ENCODE measurements around the gene PTPN11.

PTPN11 gene

DNA sequence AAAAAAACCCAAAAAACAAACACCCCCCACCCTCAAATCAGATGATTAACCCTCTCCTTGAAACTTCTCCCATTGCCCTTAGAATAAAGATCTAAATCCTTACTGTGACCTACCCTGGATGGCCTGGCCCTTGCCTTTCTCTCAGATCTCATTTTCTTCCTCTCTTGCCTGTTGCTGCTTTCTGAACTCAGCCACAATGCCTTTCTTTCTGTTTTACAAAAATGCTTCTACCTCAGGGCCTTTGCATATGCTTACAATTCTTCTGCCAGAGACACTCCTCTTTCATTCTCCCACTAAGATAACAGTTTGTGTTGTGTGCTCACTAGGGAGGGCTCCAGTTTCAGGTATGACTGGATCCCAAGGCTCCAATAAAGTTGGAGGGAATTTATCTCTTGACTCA is 108.3 kb downstream of the PTPN11 start:
- in situ Hi-C loops (cut with HindIII; ENCODE audit: low pct_ligation_motif_present, low pct_unique_long_range_greater_than_20kb, low sequenced_read_pairs): no loop called here
- DNase-seq: no peak

DNA sequence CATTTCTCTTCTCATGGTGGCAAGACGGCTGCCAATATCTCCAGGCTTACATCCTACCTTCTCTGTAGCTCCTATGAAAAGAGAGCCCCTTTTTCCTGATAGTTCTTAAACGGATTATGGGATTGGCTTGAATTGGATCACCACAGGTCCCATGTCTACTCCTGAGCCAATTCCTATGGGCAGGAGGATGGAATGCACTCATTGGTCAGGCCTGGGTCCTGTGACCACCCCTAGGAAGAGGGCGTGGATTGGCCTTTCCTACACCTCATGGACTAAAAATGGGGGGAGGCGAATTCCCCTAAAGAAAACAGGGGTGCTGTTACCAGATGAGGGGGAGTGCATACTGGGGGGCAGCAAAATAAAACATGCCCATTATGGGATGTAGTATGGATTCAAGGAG is 108.8 kb downstream of the PTPN11 start:
- no peak for DNase-seq

DNA sequence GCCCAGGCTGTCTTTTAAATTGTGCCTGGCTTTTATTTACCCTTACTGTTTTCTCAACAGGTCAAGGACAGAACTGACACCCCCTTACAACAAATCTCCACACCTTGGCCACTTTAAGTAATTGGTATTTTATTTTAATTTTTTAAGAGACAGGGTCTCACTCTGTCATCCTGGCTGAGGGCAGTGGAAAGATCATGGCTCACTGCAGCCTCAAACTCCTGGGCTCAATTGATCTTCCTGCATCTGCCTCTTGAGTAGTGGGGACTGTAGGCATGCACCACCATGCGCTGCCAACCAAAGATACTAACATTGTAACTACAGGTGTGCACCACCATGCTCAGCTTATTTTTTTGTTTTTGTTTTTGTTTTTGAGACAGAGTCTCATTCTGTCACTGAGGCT is 109.8 kb downstream of the PTPN11 start:
- no peak for DNase-seq
- in situ Hi-C loops (cut with HindIII; ENCODE audit: low pct_ligation_motif_present, low pct_unique_long_range_greater_than_20kb, low sequenced_read_pairs): no loop called here

More for the DNA sequence above, 108.8 kb downstream of the PTPN11 start:
- in situ Hi-C loops (cut with HindIII; ENCODE audit: low pct_ligation_motif_present, low pct_unique_long_range_greater_than_20kb, low sequenced_read_pairs): no loop called here

DNA sequence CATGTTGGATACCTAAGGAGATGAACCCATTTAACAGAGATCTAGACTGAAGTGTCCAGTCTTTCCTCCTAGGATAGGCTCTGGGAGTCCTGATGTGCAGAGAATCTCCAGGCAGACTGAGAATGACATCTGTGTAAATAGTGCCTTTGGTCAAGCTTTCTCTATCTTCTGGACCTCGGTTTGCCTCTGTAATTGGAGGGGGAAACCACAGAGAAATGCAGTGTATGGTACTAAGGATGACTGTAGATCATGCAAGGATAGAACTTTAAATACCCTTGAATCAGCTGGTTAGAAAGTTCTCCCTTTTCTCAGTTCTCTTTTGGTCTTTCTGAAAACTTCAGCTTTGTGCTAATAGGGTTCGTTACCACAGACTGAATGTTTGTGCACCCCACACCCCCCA is 112.2 kb downstream of the PTPN11 start:
- no peak for DNase-seq
- in situ Hi-C loops (cut with HindIII; ENCODE audit: low pct_ligation_motif_present, low pct_unique_long_range_greater_than_20kb, low sequenced_read_pairs): no loop called here

DNA sequence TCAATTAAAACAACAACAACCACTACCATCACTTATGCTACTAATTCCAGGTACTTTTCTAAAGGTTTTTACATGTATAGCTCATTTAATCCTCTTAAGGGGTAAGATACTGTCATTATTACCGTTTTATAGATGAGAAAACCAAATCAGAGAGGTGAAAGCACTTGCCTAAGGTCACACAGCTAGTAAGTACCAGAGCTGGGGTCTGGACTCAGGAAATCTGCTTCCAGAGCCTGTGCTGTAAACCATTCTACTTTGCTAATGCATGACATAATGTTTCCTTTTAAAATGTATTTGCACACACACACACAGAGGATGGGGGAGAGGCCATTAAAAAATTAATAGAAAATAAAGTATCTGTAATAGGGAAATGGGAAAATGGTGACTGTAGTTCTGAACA is 113.4 kb downstream of the PTPN11 start:
- in situ Hi-C loops (cut with HindIII; ENCODE audit: low pct_ligation_motif_present, low pct_unique_long_range_greater_than_20kb, low sequenced_read_pairs): no loop called here
- no peak for DNase-seq

DNA sequence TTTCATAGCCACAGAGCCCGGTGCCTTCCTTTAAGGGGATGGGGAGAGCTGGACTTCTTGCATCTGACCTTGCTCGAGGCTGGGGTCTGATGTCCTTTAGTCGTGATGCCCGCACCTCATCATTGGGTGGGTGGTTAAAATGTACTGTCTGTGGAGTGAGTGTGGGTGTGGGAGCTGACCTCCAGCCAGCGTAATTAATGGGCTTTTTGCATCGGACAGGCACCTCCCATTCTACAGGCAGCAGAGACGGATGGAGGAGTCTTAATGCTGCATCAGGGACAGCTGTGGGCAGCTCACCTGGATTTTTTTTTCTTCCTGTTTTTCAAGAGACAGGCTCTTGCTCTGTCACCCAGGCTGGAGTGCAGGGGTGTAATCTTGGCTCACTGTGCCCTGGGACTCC is 114.8 kb downstream of the PTPN11 start:
- no peak for DNase-seq
- in situ Hi-C loops (cut with HindIII; ENCODE audit: low pct_ligation_motif_present, low pct_unique_long_range_greater_than_20kb, low sequenced_read_pairs): no loop called here

DNA sequence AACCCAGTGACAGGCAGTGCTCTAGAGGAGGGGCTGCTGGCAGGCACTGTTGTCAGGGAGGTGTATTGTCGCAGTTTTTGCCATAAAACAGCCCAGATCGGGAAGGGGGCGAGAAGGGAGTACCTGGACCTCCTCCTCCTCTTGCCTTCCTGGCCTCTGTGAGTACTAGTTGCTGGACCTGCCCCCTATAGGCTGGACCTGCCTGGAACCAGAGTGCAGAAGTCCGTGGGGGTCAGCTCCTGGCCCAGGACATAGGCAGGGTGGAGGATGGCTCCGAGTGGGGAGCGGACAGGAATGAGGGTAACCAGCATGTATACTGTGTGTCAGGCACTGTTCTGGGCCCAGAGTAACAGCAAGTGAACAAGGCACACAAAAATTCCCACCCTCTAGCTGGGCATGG is 116.3 kb downstream of the PTPN11 start:
- no peak for DNase-seq
- in situ Hi-C loops (cut with HindIII; ENCODE audit: low pct_ligation_motif_present, low pct_unique_long_range_greater_than_20kb, low sequenced_read_pairs): no loop called here

DNA sequence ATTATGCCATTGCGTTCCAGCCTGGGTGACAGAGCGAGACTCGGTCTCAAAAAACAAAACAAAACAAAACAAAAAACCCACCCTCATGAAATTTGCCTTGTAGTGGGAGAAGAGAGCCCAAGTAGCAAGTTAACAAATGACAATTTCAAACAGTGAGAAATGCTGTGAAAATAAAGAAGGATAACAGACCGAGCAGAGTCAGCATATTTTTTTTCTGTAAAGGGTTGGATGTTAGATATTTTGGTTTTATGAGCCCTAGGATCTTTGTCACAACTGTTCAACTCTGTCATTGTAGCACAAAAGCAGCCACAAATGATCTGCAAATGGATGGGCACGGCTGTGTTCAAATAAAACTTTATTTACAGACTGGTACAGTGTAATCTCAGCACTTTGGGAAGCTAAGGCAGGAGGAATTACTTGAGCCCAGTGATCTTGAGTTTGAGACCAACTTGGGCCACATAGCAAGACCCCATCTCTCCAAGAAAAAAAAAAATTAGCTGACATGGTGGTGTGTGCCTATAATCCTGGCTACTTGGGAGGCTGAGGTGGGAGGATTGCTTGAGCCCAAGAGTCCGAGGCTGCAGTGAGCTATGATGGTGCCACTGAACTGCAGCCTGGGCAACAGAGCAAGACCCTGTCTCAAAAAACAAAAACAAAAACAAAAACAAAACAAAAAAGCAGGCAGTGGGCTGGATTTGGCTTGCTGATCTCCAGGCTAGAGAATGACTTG is 117.1 kb downstream of the PTPN11 start:
- no peak for DNase-seq
- in situ Hi-C loops (cut with HindIII; ENCODE audit: low pct_ligation_motif_present, low pct_unique_long_range_greater_than_20kb, low sequenced_read_pairs): no loop called here

DNA sequence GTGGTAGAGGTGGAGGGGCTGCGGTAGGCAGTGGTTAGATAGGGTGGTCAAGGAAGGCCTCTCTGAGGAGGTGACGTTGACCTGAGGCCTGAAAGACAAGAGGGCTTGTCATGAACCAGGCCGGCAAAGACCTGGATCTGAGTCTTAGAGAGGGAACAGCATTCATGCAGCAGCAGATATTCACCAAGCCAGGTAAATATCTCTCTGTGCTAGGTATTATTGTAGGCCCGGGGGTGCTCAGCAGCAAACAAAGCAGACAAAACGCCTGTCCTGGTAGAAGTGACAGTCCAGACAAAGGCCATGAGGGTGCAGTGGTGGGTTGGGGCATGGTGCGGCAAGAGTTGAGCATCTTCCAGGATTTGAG is 117.6 kb downstream of the PTPN11 start:
- DNase-seq: no peak
- in situ Hi-C loops (cut with HindIII; ENCODE audit: low pct_ligation_motif_present, low pct_unique_long_range_greater_than_20kb, low sequenced_read_pairs): no loop called here

DNA sequence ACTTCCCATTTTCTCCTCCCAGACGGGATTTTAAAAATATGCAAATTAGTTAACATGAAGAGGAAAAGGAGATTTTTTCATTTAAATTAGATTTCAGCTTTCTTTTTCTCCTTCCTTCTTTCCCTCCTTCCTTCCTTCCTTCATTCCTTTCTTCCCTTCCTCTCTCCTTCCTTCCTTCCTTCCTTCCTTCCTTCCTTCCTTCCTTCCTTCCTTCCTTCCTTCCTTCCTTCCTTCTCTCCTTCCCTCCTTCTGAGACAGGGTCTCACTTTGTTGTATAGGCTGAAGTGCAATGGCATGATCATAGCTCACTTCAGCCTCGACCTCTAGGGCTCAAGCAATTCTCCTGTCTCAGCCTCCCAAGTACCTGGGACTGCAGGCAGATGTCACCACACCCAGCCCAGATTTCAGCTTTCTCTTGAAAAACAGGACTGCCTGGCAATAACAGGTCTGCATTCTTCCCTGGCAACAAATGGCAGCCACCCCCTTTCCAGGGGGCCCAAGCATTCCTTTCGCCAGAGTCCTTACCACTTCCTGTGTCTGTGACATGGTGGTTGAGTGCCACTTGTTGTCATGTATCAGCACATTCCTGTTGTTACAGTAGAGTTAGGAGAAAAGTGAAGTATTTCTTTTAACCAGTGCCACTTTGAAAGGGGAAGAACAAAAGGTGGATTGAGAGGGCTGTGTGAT is 119.1 kb downstream of the PTPN11 start:
- in situ Hi-C loops (cut with HindIII; ENCODE audit: low pct_ligation_motif_present, low pct_unique_long_range_greater_than_20kb, low sequenced_read_pairs): no loop called here
- DNase-seq: peak; percentile 75

DNA sequence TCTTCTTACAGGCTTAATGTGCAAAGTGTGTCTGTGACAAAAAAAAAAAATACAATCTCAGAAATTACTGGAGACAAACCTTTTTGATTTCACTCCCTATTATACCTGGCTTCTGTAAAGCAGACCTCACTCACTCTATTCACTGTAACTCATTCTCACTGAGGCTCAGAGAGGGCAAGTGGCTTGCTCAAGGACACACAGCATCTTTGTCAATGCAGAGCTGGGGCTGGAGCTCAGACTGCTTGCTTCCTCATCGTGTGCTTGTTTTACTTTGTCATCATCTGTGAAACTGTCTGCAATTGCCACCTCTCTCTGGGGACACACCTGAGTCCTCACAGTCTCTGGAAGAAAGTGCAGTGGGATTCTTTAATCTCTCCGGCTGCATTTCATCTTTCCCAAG is 120.0 kb downstream of the PTPN11 start:
- in situ Hi-C loops (cut with HindIII; ENCODE audit: low pct_ligation_motif_present, low pct_unique_long_range_greater_than_20kb, low sequenced_read_pairs): no loop called here
- DNase-seq: no peak

DNA sequence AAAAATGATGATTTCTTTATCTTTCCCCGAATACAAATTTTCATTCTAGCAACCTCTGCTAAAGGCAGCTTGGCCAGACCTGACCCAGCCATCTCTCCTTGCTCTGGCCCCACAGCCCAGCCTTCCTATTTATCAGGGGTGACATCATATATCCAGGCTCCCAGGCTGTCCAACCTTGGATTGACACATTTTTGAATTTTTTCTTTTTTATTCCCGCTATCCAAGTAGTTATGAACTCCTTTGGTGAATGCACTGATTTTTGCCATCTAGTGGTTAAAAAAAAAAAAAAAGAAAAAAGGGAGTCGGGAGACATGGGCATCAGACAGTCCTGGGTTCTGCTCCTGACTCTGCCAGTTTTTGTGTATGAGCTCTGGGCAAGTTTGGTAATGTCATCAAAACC is 120.5 kb downstream of the PTPN11 start:
- in situ Hi-C loops (cut with HindIII; ENCODE audit: low pct_ligation_motif_present, low pct_unique_long_range_greater_than_20kb, low sequenced_read_pairs): no loop called here
- peak; percentile 36 for DNase-seq

DNA sequence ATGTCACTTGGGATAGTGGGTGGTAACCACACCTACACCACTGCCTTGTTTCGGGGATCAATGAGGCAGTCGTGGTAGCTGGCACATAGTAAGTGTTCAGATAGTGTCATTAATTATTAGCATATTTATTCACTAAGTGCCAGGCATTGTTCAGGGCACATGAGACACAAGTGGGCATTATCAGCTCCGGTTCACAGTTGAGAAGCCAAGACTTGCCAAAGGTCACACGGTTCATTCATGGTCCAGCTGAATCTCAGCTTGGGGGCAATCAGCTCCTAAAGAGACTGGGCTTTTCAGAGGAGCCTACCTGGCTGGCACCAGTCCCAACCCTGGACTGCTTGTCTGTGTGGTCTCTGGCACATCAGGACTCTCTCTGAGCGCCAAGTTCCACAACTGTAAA is 121.3 kb downstream of the PTPN11 start:
- in situ Hi-C loops (cut with HindIII; ENCODE audit: low pct_ligation_motif_present, low pct_unique_long_range_greater_than_20kb, low sequenced_read_pairs): no loop called here
- no peak for DNase-seq

DNA sequence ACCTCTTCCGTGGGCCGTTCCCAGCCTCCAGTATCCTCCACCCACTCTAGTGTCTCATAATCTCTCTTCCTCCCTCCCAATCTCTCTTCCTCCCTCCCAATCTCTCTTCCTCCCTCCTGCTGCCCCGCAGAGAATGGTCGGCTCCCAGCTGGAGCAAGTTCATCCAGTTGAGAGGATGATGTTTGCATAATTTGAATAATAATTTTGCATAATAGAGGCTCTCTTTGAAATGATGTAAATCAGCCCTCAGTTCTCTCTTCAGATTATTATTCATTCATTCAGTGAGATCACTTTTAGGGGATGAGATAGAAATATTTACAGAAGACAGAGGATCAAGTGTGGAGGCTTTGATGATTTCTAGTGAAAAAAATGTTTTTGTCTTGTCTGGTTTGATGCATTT is 125.0 kb downstream of the PTPN11 start:
- in situ Hi-C loops (cut with HindIII; ENCODE audit: low pct_ligation_motif_present, low pct_unique_long_range_greater_than_20kb, low sequenced_read_pairs): no loop called here
- DNase-seq: no peak

DNA sequence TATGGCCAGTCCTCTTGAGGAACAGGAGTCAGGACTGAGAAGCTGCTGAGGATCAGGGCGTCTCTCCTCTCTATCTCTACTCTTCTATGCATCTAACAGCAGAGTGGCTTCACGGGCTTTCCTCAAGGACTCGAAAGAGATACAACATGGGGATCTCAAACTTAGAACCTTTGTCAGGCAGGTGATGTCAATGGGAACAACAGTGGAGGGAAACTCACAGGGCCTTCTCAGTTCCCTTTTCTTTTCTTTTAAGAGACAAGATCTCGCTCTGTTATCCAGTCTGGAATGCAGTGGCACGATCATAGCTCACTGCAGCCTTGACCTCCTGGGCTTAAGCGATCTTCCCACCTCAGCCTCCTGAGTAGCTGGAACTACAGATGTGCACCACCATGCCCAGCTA is 127.6 kb downstream of the PTPN11 start:
- in situ Hi-C loops (cut with HindIII; ENCODE audit: low pct_ligation_motif_present, low pct_unique_long_range_greater_than_20kb, low sequenced_read_pairs): no loop called here
- DNase-seq: no peak

DNA sequence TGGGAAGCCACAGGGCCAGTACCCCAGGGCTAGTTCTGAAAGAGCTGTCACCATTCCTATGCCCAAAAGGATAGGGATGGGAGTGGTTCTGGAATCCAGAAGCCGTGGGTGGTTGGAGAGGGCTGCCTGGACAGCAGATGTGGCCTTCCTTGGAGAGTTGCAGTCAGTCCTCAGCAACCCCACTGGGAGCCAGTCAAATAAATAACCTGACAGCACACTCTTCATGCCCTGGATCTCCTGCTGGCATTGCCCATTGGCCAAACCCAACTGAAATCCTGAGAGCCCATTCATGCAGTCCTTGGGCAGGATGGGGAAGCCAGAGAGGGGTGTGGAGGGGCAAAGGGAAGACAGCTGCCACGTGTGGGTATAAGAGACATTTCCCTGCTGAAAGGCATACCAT is 128.2 kb downstream of the PTPN11 start:
- DNase-seq: no peak
- in situ Hi-C loops (cut with HindIII; ENCODE audit: low pct_ligation_motif_present, low pct_unique_long_range_greater_than_20kb, low sequenced_read_pairs): no loop called here

DNA sequence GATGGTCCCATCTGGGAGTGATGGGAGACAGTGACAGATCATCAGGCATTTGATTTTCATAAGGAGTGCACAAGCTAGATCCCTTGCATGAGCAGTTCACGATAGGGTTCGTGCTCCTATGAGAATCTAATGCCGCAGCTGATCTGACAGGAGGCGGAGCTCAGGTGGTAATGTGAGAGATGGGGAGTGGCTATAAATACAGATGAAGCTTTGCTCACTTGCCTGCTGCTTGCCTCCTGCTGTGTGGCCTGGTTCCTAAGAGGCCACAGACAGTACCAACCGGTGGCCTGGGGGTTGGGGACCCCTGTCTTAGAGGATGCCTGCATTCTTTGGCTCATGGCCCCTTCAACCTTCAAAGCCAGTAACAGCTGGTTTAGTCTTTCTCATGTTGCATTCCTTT is 130.3 kb downstream of the PTPN11 start:
- in situ Hi-C loops (cut with HindIII; ENCODE audit: low pct_ligation_motif_present, low pct_unique_long_range_greater_than_20kb, low sequenced_read_pairs): no loop called here
- no peak for DNase-seq

DNA sequence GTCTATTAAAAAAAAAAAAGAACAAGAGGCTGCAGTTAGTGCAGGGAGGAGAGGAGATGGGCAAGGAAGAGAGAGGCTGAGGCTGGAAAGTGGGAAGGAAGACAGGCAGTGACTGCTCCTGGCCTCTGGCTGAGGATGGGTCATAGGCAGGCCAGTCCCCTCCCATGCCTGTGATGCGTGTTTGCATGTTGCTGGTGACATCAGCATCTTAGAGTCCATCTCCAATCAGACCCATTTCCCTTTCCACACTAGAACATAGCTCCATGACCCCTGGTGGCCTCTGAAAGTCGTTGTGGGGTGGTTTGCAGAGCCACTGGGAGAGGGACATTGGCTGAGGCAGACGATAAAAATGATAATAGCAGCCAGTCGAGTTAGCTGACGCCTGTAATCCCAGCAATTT is 132.9 kb downstream of the PTPN11 start:
- in situ Hi-C loops (cut with HindIII; ENCODE audit: low pct_ligation_motif_present, low pct_unique_long_range_greater_than_20kb, low sequenced_read_pairs): no loop called here
- no peak for DNase-seq

DNA sequence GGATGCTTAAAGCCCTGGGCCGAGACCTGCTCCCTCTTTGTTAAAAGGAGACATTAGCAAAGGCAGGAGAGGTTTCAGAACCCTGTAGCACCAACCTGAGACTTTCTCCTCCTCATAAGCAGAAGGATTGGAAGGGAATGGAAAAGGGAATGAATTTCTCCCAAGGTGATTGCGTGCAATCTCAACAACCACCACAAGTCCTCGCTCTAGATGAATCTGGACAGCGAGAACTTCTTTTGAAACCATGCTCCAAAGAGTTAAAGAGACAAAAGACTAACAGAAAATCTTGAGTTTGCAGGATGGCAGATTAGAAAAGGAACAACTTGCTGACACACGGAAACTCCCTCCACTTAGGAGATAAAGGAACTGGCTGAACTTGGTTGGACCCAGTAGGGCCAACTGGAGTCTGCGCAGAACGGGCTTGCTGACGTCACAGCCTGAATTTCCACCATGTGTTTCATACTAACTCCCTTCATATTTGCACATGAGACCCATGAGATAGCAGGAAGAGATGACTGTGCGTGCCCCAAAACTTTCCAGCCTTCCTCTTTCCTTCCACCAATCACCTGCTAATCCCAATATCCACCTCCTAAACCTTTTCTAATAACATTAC is 137.0 kb downstream of the PTPN11 start:
- in situ Hi-C loops (cut with HindIII; ENCODE audit: low pct_ligation_motif_present, low pct_unique_long_range_greater_than_20kb, low sequenced_read_pairs): no loop called here
- DNase-seq: no peak
